GM18508 (cell line): ENCODE results near the gene CPN2.

Source experiments
- ATAC-seq: cut with Tn5 transposase; IDR thresholded peaks from one replicate; pipeline ENCODE4 v1.9.1; 2021; ENCODE audit warnings: moderate number of reproducible peaks; ENCODE audit not compliant: insufficient read depth, unreplicated experiment

Gene CPN2

DNA sequence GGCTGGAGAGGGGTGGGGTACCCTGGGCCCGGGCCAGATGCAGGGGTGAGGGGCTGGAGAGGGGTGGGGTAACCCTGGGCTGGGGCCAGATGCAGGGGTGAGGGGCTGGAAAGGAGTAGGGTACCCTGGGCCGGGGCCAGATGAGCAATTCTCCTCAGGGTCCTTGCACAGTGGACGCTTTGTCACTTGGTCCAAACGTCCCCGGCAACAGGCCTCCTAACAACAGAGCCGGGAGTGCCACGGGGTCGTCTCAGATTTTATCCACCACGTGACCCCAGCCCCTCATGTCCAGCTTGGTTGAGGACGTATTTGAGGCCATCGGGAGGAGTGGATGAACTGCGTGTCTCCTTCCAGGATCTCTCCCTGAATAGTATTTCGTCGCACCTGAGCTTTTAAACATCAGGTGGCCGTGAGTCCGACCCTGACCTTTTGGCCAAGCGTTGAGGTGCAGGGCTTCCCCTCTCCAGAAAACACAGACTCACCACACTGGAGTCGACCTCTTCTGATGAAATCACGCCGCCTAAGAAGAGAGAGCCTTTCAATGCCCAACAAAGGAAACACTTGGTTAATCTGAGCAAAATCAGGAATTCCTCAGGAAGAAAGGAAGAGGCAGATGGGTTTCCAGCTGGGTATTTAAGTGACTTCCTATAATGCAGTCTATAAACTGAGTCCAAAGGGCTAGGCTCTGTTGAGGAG, 31.2 kb upstream of the CPN2 start:
- ATAC-seq = no peak

DNA sequence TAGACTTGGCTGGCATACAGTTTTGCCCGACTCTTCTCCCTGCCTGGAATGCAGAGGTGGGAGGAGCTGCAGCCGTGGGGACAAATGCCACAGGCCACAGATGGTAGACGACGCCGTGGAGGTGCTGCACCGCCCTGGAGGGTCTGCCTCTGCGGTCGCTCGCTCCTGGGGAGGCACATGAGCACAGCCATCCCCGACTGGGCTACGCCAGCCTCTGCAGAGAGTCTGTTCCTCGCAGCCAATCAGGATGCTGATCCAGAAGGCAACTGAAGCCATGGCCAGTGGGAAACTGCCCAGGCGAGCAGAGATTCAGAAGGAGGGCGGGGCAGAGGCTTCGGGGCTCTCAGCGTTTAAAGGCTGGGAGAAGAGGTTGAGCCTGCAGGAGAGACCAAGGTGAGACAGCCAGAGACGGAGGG, 30.3 kb upstream of the CPN2 start:
- ATAC-seq = no peak

DNA sequence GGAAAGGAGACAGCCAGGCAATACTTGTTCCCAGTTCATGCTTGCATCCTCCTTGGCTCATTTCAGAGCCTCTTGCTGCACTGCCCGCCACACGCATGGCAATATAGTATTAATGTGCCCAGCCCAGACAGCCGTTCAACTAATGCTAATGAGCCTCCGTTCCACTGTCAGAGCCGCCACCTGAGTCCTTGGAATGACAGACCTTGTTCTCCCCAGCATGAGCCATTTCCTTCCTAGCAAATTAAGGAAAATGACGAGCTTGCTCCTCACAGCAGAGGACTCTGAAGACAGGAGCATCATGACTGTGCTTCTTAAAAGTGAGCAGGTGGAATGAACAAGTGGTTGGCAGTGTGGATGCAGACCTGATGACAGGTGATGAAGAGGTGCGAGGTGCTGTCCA, 29.2 kb upstream of the CPN2 start:
- no peak for ATAC-seq

DNA sequence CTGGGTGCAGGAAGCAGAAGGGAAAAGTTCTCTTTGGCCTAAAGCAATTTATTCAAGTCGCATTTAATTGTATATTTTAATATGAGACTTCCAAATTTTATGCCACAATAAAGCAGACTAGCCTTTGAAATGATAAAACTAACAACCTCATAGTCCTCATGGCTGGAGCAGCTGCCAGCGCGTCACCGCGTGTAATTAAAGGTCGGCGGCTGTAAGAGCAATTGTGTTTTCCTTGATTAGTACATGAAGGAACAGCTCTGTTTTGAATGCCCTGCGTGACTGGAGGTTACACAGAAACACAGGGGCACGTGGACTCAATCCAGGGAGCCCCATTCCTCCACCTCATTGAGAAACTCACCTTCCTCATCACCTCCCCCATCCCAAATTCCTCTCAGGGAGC, 28.5 kb upstream of the CPN2 start:
- no peak for ATAC-seq

DNA sequence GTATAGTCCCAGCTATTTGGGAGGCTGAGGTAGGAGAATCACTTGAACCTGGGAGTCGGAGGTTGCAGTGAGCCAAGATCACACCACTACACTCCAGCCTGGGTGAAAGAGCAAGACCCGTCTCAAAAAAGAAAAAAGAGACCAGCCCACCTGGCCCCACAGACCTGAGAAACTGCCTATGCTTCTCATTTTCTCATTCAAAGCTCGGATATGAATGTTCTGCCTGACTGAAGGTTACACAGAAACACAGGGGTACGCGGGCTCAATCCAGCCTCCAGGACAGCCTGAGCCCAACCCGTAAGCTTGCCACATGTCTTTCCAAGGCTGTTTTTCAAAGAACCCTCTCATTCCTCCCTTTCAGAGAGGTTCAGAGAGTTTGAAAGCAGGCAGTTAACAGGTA, 28.1 kb upstream of the CPN2 start:
- ATAC-seq = no peak

DNA sequence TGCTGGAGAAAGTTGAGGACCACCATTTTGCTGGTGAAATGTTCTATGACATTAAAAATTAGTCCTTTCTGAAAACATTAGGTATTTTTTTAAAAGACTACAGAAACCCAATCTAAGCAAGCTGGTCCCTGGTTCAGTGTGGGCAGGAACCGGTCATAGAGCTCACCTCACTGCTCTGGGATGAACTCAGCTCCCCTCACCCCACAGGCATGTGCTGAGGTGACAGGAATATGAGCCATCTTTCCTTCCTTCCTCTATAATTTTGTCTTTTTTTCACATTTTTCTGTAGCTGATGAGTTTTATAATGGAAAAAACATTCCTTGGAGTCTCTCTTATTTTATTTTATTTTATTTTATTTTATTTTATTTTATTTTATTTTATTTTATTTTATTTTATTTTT, 26.6 kb upstream of the CPN2 start:
- ATAC-seq = no peak

DNA sequence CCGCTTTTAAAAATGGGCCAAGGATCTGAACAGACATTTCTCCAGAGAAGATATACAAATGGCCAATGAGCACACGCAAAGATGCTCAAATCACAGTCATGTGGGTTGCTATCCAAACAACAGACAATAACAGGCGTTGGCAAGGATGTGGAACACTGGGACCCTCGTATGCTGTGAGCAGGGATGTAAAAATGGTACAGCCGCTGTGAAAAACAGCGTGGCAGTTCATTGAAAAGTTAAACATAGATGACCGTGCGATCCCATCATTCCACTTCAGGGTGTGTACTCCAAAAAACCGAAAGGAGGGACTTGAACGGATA, 25.1 kb upstream of the CPN2 start:
- ATAC-seq = no peak

DNA sequence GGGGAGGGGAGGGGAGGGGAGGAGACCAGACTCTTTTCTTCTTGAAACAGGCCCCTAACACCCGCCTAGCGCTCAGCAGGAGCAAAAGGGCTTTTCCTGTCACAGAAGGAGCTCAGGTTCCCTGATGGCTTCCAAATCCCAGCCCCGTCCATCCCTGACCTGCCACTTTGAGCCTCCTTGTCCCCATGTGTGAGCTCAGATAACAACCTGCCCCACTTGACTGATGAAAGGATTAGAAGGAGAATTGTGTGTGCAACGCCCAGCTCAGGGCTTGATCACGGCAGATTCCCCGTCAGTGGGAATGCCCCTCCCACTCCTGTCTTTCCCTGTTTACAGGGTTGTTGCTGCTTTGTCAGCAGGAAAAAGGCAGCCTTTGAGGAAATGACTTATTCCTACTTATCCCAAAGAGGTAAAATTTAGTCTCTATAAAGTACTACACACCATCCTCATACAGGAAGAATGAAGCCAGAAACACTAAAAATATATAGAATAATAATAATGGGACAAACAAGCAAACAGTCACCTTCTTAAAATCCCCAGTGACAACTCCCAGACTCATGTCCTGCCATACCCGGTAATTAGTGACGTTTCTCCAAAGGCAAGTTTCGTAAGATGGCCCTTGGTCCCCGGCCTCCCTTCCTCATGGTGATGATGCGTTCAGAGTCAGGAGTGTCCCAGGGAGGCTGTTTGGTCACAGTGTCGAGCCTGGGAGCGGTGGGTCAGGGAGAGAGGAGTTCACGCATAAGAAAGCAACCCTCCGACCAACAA, 24.5 kb upstream of the CPN2 start:
- ATAC-seq = no peak

DNA sequence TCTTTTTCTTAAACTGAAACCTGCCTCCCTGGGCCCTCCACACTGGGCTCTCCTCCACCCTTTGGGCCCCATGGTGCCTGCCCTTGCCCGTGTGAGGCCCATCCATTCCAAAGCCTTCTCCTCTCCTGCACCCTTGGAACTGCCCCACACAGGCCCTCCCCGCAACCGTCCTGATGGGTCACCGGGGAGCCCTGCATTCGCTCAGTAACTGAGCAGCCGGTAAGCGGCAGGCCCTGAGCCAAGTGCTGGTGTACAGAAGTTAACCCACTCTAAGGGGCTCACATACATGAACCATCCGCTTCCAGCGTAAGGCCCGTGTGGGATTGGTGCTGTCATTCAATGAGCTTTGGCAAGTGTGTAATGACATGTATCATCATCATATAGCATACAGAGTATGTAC, 23.8 kb upstream of the CPN2 start:
- ATAC-seq = no peak

DNA sequence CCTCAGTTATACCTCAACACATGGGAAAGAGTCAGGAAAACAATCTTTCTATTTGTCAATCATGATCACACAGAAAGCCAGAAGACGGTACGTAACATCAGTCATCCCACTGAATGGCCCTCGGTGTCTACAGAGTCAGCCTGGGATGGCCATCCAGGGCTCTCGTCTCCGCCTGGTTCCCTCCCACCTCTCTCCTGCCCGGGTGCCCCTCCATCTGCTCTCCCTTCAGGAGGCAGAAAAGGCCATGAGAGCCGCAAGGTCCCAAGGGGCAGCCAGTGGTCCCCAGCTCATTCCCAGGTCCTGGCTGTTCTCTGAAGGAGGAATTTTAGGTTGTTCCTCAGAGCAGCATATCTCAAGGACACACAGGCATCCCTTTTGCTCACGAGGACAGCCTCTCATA, 22.8 kb upstream of the CPN2 start:
- no peak for ATAC-seq

DNA sequence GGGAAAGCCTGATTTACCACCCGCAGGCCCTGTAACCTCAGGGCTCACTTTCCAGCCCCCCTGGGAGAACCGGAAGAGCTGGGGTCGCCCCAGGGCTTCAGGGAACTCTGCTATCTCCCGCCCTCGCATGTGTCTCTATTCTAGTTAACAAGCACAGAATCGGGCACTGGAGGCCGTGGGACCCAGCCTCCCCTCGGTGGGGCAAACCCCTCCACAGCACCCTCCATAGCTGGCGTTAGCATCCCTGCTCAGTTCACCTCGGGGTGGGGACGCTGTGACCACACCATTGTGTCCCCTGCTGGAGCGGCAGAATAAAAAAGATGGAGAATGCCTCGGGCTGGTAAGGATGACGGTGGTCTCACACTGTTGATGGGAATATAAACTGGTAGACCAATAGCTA, 21.9 kb upstream of the CPN2 start:
- no peak for ATAC-seq

DNA sequence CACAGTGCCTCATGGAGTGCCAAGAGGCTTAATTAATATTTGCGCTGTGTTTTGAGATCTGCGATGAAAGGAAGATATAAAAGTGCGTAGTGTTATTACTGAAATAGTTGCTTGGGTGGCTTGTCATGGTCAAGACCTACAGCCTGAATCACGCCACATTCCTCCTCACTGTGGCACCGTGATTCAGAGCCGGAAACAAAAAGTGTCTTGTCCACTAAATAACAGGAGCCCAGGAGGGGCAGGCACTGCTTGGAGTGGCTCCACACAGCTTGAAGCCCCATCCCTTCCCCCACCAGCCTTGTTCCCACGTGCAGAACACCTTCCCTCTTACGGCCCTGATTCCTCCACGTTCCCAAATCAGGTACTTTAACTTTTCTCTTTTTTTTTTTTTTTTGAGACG, 19.6 kb upstream of the CPN2 start:
- ATAC-seq = no peak

DNA sequence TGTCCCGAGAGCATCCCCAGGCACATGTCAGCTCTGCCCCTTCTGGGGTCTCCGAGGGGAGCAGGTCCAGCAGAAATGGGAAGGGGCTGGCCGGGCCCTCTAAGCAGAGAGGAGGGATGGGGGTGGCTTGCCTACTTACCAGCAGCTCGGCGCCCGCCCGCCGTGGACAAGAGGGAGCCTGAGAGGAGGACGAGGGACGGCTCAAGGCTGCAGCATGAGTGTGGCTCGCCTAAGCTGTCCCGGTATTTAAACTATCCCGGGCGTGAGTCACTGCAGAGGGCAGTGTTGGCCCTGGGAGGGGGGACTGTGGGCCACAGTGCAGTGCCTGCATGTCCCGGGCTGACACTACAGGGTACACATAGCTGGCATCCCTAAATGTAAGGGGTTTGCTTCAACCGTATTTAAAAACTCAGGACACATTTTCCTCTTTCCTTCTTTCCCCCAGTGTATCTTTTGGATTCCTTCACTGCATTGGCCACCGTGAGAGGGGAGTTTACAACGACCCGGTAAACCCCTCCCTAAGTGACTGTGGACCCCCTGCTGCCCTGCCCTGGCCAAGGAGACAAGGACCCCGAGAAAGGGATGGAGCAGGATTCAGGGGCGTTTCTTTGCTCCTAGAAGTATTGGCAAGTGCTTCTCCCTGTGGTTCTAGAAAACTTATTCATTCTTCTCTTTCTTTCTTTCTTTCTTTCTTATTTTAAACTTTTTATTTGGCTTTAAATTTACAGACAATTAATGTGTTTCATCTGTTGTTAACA, 18.6 kb upstream of the CPN2 start, which contains the start of gene LRRC15:
Gene LRRC15 (minus strand): TSS at position 222 of the 758 bp plus-strand sequence. CDS start 8,700 bp downstream, outside the sequence.
- no peak for ATAC-seq

DNA sequence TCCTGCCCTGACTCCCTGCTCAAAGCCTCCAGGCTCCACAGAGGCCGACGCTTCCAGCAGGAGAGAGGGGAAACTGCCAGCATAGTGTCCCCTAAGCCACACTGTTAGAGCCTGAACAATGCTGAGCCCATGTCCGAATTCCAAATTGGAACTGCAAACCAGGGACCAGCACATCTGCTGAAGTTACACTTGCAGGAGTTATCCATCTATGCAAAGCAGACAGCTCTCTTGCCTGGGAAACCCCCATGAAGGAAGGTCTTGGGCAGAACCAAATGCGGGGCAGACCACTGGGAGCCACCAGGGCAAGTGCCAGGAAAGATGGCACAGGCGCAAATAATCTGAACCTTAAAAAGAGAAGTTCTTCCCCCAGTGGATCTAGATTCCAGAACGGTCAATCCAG, 17.8 kb upstream of the CPN2 start:
- ATAC-seq = no peak

DNA sequence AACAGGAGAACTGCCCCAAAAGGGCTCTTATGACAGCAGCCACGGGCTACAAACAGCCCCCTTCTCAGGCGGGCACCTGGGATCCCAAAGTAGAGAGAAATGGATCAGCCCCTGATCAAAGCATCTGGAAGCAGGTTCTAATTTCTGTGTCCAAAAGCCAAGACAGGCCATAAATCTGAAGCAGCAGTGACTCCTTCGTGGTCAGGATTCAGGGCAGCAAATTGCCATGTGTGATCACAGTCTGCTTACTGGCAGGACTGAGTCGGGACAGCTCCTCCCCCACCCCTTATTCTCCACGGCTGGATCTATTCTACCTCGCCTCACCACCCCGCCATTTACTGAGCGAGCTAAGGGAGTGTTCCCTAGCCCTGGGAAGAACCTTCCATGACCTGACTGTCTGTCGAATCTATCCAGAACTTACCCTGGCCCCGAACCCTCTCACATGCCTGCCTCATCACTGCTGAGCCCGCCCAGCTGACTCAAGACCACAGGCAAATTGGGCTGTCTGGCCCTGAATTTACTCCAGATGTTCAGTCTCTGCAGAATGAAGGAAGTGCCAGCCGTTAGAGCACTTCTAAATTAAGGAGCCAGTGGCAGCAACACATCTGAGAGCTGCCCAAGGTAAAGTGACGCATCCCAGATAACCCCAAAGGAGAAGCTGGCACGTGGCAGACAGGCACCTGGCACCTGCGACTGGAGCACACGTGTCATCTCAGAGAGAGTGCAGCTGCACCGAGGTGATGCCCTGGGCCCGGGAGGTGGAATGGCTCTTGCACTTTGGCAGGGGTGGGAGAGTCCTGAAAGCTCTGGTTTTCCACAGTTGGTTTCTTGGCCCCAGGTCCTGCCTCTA, 17.1 kb upstream of the CPN2 start:
- ATAC-seq = no peak

DNA sequence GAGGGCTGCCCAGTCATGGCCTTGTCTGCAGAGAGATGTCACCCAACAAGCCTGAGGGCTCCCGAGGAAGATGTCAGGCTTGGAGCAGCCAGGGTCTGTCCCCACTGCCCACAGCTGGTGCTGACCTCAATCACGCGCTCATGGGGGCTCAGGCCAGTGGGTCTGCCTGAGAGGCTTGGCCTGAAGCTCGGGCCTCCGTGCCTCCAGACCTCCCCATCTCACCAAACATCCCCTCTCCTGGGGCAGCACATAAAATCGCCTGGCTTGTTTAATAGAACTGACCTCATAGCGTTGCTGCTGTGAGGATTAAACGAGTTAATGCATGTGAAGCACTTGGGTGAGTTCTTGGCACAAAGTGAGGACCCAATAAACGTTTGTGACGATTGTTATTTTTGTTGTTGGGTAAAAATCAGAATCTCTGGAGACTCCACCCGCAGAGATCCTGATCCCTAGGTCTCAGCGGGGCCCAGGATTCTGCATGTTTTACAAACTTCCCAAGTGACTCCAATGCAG, 14.9 kb upstream of the CPN2 start:
- ATAC-seq = no peak

DNA sequence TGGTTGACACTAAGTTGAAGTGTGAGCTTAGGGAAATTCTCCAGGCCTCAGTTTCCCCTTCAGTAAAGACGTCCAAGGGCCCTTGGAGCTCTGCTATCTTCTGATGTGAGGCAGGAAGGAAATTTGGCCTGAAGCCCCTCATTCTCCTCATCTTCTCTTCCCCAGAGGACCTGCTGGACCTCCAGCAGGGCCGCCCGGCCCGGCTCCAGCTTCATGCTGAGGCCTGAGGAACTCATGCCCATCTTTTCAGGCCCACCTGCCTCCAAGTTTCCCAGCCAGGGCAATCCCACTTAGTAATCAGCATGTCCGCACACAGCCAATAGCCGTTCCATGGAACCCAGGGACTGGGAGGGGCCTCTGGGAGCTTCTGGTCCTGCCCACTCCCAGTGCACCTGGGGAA, 14.4 kb upstream of the CPN2 start:
- ATAC-seq = no peak

DNA sequence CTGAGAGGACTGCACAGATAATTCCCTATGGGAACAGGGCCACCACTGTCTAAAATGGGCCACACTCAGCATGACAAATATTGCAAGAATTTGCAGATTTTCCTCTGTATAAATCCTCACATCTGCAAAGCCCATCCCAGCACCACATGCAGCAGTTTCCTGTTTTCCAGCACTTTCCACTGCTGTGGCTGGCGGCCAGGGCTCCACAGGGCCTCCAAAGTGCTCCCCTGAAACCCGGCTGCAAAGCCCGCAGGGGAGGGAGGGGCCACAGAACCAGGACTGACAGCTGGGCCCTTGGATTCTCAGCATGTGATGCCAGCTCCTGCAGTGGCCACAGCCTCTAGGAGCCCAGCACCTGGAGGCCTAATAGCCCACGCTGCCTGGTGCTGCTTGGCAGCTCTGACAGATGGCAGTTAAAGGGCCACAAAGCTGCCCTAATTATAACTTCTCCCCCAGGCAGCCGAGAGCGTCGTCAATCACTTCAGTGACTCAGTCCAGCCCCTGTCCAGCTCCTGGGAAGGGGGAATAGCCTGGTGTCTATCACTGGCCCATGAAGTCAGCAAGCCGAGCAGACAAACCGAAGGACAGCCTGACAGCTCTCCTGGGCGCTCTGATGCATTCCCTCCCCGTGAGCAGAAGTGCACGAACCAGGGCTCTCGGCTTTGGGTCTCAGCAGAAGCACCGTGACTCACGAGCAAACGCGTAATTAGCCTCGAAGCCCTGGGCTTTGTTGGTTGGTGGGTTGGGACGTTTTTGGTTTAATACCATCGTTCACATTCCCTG, 13.7 kb upstream of the CPN2 start:
- ATAC-seq = no peak

DNA sequence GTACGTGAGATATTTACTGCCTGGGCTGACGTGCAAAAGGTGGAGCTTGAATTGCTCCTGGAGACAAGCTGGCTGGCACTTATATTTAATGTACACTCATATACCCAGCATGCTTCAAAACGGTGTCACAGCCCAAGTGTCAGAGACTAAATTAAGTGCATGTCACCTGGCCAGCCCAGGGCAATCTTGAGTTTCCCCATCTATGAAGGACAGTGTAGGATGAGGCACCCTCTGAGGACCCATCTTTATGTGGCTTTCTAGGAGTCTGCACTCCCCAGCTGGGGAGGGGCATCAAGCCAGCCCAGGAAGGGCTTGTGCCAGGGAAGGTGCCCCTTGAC, 13.2 kb upstream of the CPN2 start:
- ATAC-seq = no peak

DNA sequence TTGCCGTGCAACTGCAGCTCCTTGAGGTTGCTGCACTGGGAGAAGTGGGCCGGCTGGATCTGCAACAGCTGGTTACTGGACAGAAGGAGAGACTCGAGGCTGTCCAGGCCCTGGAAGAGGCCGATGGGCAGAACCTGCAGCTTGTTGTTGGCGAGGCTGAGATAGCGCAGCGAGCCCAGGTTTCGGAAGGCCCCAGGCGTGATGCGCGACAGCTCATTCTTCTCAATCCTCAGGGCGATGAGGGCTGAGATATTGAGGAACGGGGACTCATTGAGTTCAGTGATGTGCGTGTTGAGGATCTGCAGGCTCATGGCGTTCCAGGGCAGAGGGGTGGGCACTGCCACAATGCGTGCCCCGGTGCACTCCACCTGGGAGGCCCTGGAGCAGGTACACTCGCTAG, 9.4 kb upstream of the CPN2 start:
- ATAC-seq = no peak
